SK-N-SH (cell line): ENCODE results near the gene CXADR. TPM values are rescaled to one million over a fixed set of nuclear protein-coding genes. Genes with fewer than 3 reads are reported as not detected.

ENCODE experiments used
- CTCF ChIA-PET: fragments of 300-600, 350-600 bp; formaldehyde crosslinking; extraction: SDS; loops from one replicate; lab custom pipeline; 2021; lab: Yijun Ruan, JAX
- POLR2A ChIA-PET: fragments of 350-600 bp; sonication (Branson Sonifier 250); formaldehyde crosslinking; extraction: SDS; loops from one replicate; lab custom pipeline; 2020; ENCODE audit warnings: antibody characterized with exemption, inconsistent platforms; lab: Yijun Ruan, JAX
- DNase-seq: peaks from one replicate; pipeline ENCODE4 v3.0.0; 2012
- H2AFZ ChIP-seq: fragments of 200-600 bp; sonication (generic); 2 replicates; pipeline ENCODE4 v1.8.1; 2016; ENCODE audit warnings: antibody characterized with exemption, mild to moderate bottlenecking, low read depth
- H3F3A ChIP-seq: fragments of 200-600 bp; sonication (generic); replicated peaks from 2 replicates; pipeline ENCODE3; 2016; ENCODE audit warnings: antibody characterized with exemption, mild to moderate bottlenecking; ENCODE audit not compliant: insufficient read depth
- H3K27ac ChIP-seq, 2 experiments: fragments of 200-500 bp in 1 of 2; fragments of 200-600 bp in 1 of 2; sonication (Bioruptor generic) in 1 of 2; sonication (generic), shearing (Covaris generic) in 1 of 2; 2 replicates each; pipeline versions ENCODE4 v1.5.1 to v1.6.1; 2014 to 2016; ENCODE audit warnings: low read depth in 2 of 2, inconsistent platforms in 1 of 2, low read length in 1 of 2, mild to moderate bottlenecking in 1 of 2, mixed read lengths in 1 of 2
- H3K27me3 ChIP-seq: fragments of 200-600 bp; sonication (generic), shearing (Covaris generic); 2 replicates; pipeline ENCODE4 v1.6.1; 2016; ENCODE audit warnings: mixed run types; ENCODE audit not compliant: insufficient read depth
- H3K36me3 ChIP-seq, 2 experiments: fragments of 200-500 bp in 1 of 2; fragments of 200-600 bp in 1 of 2; sonication (Bioruptor generic) in 1 of 2; sonication (generic) in 1 of 2; replicated peaks in 1 of 2; 2 replicates each; pipeline versions ENCODE3 to v1.5.1; 2014 to 2016; ENCODE audit warnings: low read length in 1 of 2, mild to moderate bottlenecking in 1 of 2; ENCODE audit not compliant: insufficient read depth in 2 of 2, control insufficient read depth in 1 of 2
- H3K4me1 ChIP-seq, 2 experiments: fragments of 200-500 bp in 1 of 2; fragments of 200-600 bp in 1 of 2; sonication (Bioruptor generic) in 1 of 2; sonication (generic), shearing (Covaris generic) in 1 of 2; 2 replicates each; pipeline versions ENCODE4 v1.5.1 to v1.6.1; 2014 to 2016; ENCODE audit warnings: low read depth in 1 of 2, low read length in 1 of 2, mixed run types in 1 of 2; ENCODE audit not compliant: insufficient read depth in 2 of 2, control insufficient read depth in 1 of 2
- H3K4me2 ChIP-seq: fragments of 200-600 bp; sonication (generic), shearing (Covaris generic); 2 replicates; pipeline ENCODE4 v1.6.1; 2017; ENCODE audit warnings: mixed run types
- H3K4me3 ChIP-seq, 2 experiments: fragments of 200-500 bp in 1 of 2; fragments of 200-600 bp in 1 of 2; sonication (Bioruptor generic) in 1 of 2; sonication (generic), shearing (Covaris generic) in 1 of 2; 2 replicates each; pipeline versions ENCODE4 v1.5.1 to v1.8.1; 2014 to 2016; ENCODE audit warnings: low read depth in 2 of 2, inconsistent platforms in 1 of 2, low read length in 1 of 2, mild to moderate bottlenecking in 1 of 2, mixed read lengths in 1 of 2, moderate library complexity in 1 of 2
- H3K79me2 ChIP-seq: fragments of 200-600 bp; sonication (generic); 2 replicates; pipeline ENCODE4 v1.8.1; 2017; ENCODE audit warnings: mild to moderate bottlenecking; ENCODE audit not compliant: insufficient read depth
- H3K9ac ChIP-seq: fragments of 200-600 bp; sonication (generic); 2 replicates; pipeline ENCODE4 v1.6.1; 2017; ENCODE audit warnings: mixed run types
- H3K9me2 ChIP-seq: fragments of 200-600 bp; sonication (generic); 2 replicates; pipeline ENCODE4 v1.6.1; 2017; ENCODE audit warnings: mixed run types
- H3K9me3 ChIP-seq: fragments of 200-600 bp; sonication (generic); 2 replicates; pipeline ENCODE4 v1.6.1; 2017; ENCODE audit warnings: mixed run types, mild to moderate bottlenecking, moderate library complexity
- H4K20me1 ChIP-seq: fragments of 200-600 bp; sonication (generic); 2 replicates; pipeline ENCODE4 v1.6.1; 2017; ENCODE audit warnings: mild to moderate bottlenecking, mixed run types; ENCODE audit not compliant: insufficient read depth
- CHD2 ChIP-seq: fragments of 150-350 bp; IDR thresholded peaks from 2 replicates; pipeline ENCODE4 v1.6.1; 2018; ENCODE audit warnings: low read length; ENCODE audit not compliant: partially characterized antibody
- CTCF ChIP-seq: fragments of 200-600 bp; sonication (generic); IDR thresholded peaks from 2 replicates; pipeline ENCODE4 v1.6.1; 2017; ENCODE audit warnings: antibody characterized with exemption, mild to moderate bottlenecking, moderate library complexity
- EP300 ChIP-seq, 2 experiments: IDR thresholded peaks; 2 replicates each; pipeline versions ENCODE4 v1.4.0 to v1.6.1; 2012; ENCODE audit warnings: borderline replicate concordance in 1 of 2, low read depth in 1 of 2, low read length in 1 of 2
- FOSL2 ChIP-seq: IDR thresholded peaks from 2 replicates; pipeline ENCODE4 v1.4.0; 2012; ENCODE audit warnings: low read depth, mild to moderate bottlenecking, moderate library complexity, borderline replicate concordance
- FOXJ3 ChIP-seq: sonication (generic); formaldehyde crosslinking; IDR thresholded peaks from 2 replicates; pipeline ENCODE4 v1.5.1; 2020; ENCODE audit warnings: mild to moderate bottlenecking, missing genetic modification reagents
- FOXM1 ChIP-seq: IDR thresholded peaks from 2 replicates; pipeline ENCODE4 v1.4.0; 2012; ENCODE audit warnings: low read depth, mild to moderate bottlenecking
- GATA2 ChIP-seq: sonication (generic); formaldehyde crosslinking; IDR thresholded peaks from 2 replicates; pipeline ENCODE4 v1.5.0; 2020; ENCODE audit warnings: mild to moderate bottlenecking, missing genetic modification reagents
- JUND ChIP-seq: IDR thresholded peaks from 2 replicates; pipeline ENCODE4 v1.4.0; 2012
- MAX ChIP-seq: IDR thresholded peaks from 2 replicates; pipeline ENCODE4 v1.4.0; 2012; ENCODE audit warnings: low read depth
- MEF2A ChIP-seq: IDR thresholded peaks from 2 replicates; pipeline ENCODE4 v1.4.0; 2012; ENCODE audit warnings: low read depth, borderline replicate concordance
- RCOR1 ChIP-seq: fragments of 150-350 bp; IDR thresholded peaks from 2 replicates; pipeline ENCODE4 v1.6.1; 2017; ENCODE audit warnings: antibody characterized with exemption, low read length
- RFX5 ChIP-seq: IDR thresholded peaks from 2 replicates; pipeline ENCODE4 v1.6.1; 2012; ENCODE audit warnings: mild to moderate bottlenecking, improper control_type of control experiment, low read length
- TAF1 ChIP-seq: IDR thresholded peaks from 2 replicates; pipeline ENCODE4 v1.6.1; 2012; ENCODE audit warnings: low read depth, mild to moderate bottlenecking, low read length, moderate library complexity, borderline replicate concordance
- TCF12 ChIP-seq: IDR thresholded peaks from 2 replicates; pipeline ENCODE4 v1.4.0; 2012
- WGBS: methylation state at CpG from one replicate; pipeline ENCODE4 v1.1.6; 2017; ENCODE audit warnings: low lambda C conversion rate; 5-methylcytosine and 5-hydroxymethylcytosine counted together
- polyA plus RNA-seq, 3 experiments: library from polyadenylated mRNA; depleted of rRNA; stranded (reverse); fragments of >200 nt; gene quantifications; 2 replicates each; pipeline ENCODE4 v1.2.3, GENCODE V29; 2012
- TF ChIP-seq, protein P1 (sequence below): IDR thresholded peaks from 2 replicates; pipeline ENCODE4; 2012
- TF ChIP-seq, protein P2 (sequence below): fragments of 150-350 bp; IDR thresholded peaks from 2 replicates; pipeline ENCODE4 v1.6.1; 2016; ENCODE audit warnings: mild to moderate bottlenecking, low read depth, low read length
- TF ChIP-seq, protein P3 (sequence below): IDR thresholded peaks from 2 replicates; pipeline ENCODE4 v1.4.0; 2012; ENCODE audit warnings: low read depth, borderline replicate concordance
- TF ChIP-seq, protein P4 (sequence below): fragments of 150-350 bp; IDR thresholded peaks from 2 replicates; pipeline ENCODE4 v1.6.1; 2017; ENCODE audit warnings: antibody characterized with exemption, low read length, low read depth, borderline replicate concordance

CXADR gene
- polyA plus RNA-seq, 1 of the 3 experiments (the other 2 are of a cell fraction) = 1.1 TPM

- 82% methylated on average over 7 of the region's 7 CpGs for WGBS
- H3F3A ChIP-seq = no peaks in the 10 kb centered on the region
- DNase-seq = no peak
- no peak overlapping the region for H2AFZ ChIP-seq
- H3K27ac ChIP-seq = no peak overlapping the region
- no peaks in the 10 kb centered on the region for H3K36me3 ChIP-seq
- no peaks in the 10 kb centered on the region for H3K9me2 ChIP-seq
- CTCF ChIA-PET = no interaction called here
- H3K9me3 ChIP-seq = no peaks in the 10 kb centered on the region
- H3K4me1 ChIP-seq = peaks cover 0 to 1% of the 10 kb centered on the region in 2 experiments; a peak in 1 of 4 replicates
- POLR2A ChIA-PET = no interaction called here
- TF ChIP-seq FOXM1 = no peak
- TF ChIP-seq EP300 (IDR thresholded peaks at IDR 0.05; ENCODE audit: borderline replicate concordance in 1 of 2, low read depth in 1 of 2, low read length in 1 of 2) = no peak
- TF ChIP-seq, protein P1, sequence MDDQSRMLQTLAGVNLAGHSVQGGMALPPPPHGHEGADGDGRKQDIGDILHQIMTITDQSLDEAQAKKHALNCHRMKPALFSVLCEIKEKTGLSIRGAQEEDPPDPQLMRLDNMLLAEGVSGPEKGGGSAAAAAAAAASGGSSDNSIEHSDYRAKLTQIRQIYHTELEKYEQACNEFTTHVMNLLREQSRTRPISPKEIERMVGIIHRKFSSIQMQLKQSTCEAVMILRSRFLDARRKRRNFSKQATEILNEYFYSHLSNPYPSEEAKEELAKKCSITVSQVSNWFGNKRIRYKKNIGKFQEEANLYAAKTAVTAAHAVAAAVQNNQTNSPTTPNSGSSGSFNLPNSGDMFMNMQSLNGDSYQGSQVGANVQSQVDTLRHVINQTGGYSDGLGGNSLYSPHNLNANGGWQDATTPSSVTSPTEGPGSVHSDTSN = no peak
- TF ChIP-seq, protein P2, sequence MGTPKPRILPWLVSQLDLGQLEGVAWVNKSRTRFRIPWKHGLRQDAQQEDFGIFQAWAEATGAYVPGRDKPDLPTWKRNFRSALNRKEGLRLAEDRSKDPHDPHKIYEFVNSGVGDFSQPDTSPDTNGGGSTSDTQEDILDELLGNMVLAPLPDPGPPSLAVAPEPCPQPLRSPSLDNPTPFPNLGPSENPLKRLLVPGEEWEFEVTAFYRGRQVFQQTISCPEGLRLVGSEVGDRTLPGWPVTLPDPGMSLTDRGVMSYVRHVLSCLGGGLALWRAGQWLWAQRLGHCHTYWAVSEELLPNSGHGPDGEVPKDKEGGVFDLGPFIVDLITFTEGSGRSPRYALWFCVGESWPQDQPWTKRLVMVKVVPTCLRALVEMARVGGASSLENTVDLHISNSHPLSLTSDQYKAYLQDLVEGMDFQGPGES = no peak
- TF ChIP-seq, all 33 proteins: peak for 0
- Histone ChIP-seq H3K79me2 (no peaks in the 10 kb centered on the region), H3K4me2 (no peak overlapping the region), H4K20me1 (no peaks in the 10 kb centered on the region), H3K9ac (no peak overlapping the region), H3K27me3 (0 out of 2 replicates have a peak, but pooled peaks cover 2% of the 10 kb centered on the region), H3K4me3 (no peak overlapping the region)
Observed at GRCh38 chr21:17506951-17507350, 5.9 kb upstream of the CXADR start.

DNA sequence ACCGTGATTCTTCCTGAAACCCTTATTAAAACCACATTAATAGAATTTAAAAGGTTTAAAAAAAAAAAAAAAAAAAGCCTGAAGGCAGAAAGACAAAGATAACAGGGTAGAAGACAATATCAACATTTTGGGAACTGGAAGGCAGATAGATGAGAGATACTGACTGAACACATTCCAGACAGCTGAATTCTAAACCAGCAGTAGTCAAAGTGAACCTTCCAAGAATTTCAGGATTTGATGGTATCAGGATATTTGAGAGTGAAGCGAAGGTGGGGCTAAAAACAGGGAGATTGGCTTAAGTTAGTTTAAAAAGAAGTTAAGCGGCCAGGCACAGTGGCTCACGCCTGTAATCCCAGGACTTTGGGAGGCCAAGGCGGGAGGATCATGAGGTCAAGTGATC lies 5.3 kb upstream of the CXADR start:
- Histone ChIP-seq H3K4me2 (no peak overlapping the region), H3K27me3 (0 out of 2 replicates have a peak, but pooled peaks cover 7% of the 10 kb centered on the region), H4K20me1 (no peaks in the 10 kb centered on the region), H3F3A (no peaks in the 10 kb centered on the region), H3K9me3 (no peaks in the 10 kb centered on the region), H3K79me2 (no peaks in the 10 kb centered on the region), H3K4me1 (peaks cover 0 to 5% of the 10 kb centered on the region in 2 experiments; a peak in 1 of 4 replicates), H3K4me3 (no peak overlapping the region), H2AFZ (no peak overlapping the region), H3K9ac (no peak overlapping the region), H3K27ac (no peak overlapping the region), H3K36me3 (no peaks in the 10 kb centered on the region), H3K9me2 (no peaks in the 10 kb centered on the region)
- CTCF ChIA-PET = no interaction called here
- WGBS = 78% methylated on average over 5 of the region's 5 CpGs
- TF ChIP-seq MEF2A (no peak), CTCF (no peak), RFX5 (no peak), CHD2 (no peak), TAF1 (no peak), FOSL2 (no peak), GATA2 (CRISPR knock-in tag) (no peak), JUND (no peak), RCOR1 (no peak), MAX (no peak), FOXJ3 (CRISPR knock-in tag) (no peak), TCF12 (no peak)
- TF ChIP-seq, protein P2 = no peak
- TF ChIP-seq, protein P3, sequence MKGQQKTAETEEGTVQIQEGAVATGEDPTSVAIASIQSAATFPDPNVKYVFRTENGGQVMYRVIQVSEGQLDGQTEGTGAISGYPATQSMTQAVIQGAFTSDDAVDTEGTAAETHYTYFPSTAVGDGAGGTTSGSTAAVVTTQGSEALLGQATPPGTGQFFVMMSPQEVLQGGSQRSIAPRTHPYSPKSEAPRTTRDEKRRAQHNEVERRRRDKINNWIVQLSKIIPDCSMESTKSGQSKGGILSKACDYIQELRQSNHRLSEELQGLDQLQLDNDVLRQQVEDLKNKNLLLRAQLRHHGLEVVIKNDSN = no peak
- TF ChIP-seq, protein P4, sequence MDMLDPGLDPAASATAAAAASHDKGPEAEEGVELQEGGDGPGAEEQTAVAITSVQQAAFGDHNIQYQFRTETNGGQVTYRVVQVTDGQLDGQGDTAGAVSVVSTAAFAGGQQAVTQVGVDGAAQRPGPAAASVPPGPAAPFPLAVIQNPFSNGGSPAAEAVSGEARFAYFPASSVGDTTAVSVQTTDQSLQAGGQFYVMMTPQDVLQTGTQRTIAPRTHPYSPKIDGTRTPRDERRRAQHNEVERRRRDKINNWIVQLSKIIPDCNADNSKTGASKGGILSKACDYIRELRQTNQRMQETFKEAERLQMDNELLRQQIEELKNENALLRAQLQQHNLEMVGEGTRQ = no peak
- TF ChIP-seq, protein P1 = no peak
- POLR2A ChIA-PET = no interaction called here
- DNase-seq = no peak
